HCT116 (cell line): ENCODE measurements around the gene CBR1.

ENCODE experiments used
- CTCF ChIP-seq, 3 experiments: fragments of 200-600 bp in 1 of 3; sonication (generic) in 1 of 3; IDR thresholded peaks in 2 of 3; conservative IDR thresholded peaks in 1 of 3; 2 replicates each; pipeline ENCODE4 v1.5.1; 2012 to 2017; ENCODE audit warnings: low read depth in 2 of 3, low read length in 2 of 3, antibody characterized with exemption in 1 of 3, borderline replicate concordance in 1 of 3, control low read depth in 1 of 3, mild to moderate bottlenecking in 1 of 3, mixed read lengths in 1 of 3, mixed run types in 1 of 3, moderate library complexity in 1 of 3; ENCODE audit not compliant: insufficient read depth in 1 of 3
- EZH2 ChIP-seq: fragments of 200-600 bp; sonication (generic); IDR thresholded peaks from 2 replicates; pipeline ENCODE4 v1.6.1; 2017; ENCODE audit warnings: antibody characterized with exemption, mixed run types
- MAX ChIP-seq: IDR thresholded peaks from 2 replicates; pipeline ENCODE4 v1.6.1; 2012
- POLR2A ChIP-seq: IDR thresholded peaks from 2 replicates; pipeline ENCODE4 v1.7.0; 2011; ENCODE audit warnings: borderline replicate concordance; ENCODE audit not compliant: insufficient read depth, insufficient read length; ENCODE audit errors: extremely low read depth
- POLR2AphosphoS5 ChIP-seq: IDR thresholded peaks from 2 replicates; pipeline ENCODE4 v1.6.1; 2011; ENCODE audit warnings: mild to moderate bottlenecking, low read depth, low read length, moderate library complexity
- REST ChIP-seq: IDR thresholded peaks from 2 replicates; pipeline ENCODE4 v1.6.1; 2012; ENCODE audit warnings: low read depth
- SP1 ChIP-seq: IDR thresholded peaks from 2 replicates; pipeline ENCODE4 v1.6.1; 2012; ENCODE audit warnings: low read depth
- ZBTB33 ChIP-seq: IDR thresholded peaks from 2 replicates; pipeline ENCODE4 v1.6.1; 2011; ENCODE audit warnings: mild to moderate bottlenecking, low read length, moderate library complexity; ENCODE audit not compliant: insufficient replicate concordance; ENCODE audit errors: extremely low read depth
- ZNF274 ChIP-seq: fragments of 200-500 bp; sonication (Bioruptor generic); IDR thresholded peaks from 2 replicates; pipeline ENCODE4 v1.6.1; 2014; ENCODE audit warnings: mild to moderate bottlenecking, low read depth, low read length, inconsistent platforms

GRCh38 chr21:36053715-36054062 lies 16.1 kb upstream of the CBR1 start:
- no peak for TF ChIP-seq CTCF (IDR thresholded peaks at IDR 0.05 in 2 of 3, conservative IDR thresholded peaks at IDR 0.05 in 1 of 3; ENCODE audit: borderline replicate concordance in 1 of 3, insufficient read depth in 1 of 3, low read depth in 2 of 3, low read length in 2 of 3)
- no peak for TF ChIP-seq POLR2AphosphoS5
- no peak for TF ChIP-seq POLR2A
- no peak for TF ChIP-seq EZH2
- no peak for TF ChIP-seq REST
- no peak for TF ChIP-seq SP1
- TF ChIP-seq MAX, result no peak
- TF ChIP-seq ZBTB33, result no peak
- TF ChIP-seq ZNF274, result no peak
